Renal cortical epithelial cell (primary cell): ENCODE results near the gene PIGK. TPM values are rescaled to one million over a fixed set of nuclear protein-coding genes. Genes with fewer than 3 reads are reported as not detected.

Experiments
- DNase-seq: peaks from one replicate; pipeline ENCODE4 v3.0.0-alpha.2; 2011; ENCODE audit warnings: low read depth
- total RNA-seq: library from RNA; depleted of rRNA; stranded (reverse); fragments of >200 nt; gene quantifications from 2 replicates; pipeline ENCODE4 v1.2.3, GENCODE V29; 2014

PIGK gene
- total RNA-seq, 1 donor from 2014 or later = 57.2 TPM

DNA sequence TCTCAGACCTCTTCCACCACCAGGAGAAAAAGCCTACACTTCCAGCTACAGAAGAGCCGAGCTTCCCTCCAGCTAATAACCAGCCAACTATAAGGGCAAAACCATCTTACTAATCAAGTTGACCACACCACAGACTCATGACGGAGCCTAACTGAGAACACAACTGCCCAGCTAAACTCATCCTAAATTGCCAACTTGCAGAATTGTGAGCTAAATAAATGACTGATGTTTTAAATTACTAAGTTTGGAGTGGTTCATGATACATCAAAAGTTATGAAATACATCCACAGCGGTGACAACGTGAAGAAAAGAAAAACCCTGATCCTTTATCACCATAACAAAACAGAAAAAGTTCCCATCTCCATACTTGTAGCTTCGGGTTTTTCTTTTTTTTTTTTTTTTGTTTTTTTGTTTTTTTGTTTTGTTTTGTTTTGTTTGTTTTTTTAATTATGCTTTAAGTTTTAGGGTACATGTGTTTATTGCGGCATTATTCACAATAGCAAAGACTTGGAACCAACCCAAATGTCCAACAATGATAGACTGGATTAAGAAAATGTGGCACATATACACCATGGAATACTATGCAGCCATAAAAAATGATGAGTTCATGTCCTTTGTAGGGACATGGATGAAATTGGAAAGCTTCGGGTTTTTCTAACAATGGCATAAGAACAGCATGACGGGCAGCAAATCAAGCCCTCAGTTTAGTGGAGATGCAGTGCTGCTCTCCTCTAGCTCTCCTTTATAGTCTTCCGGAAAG, 122.6 kb downstream of the PIGK start:
- DNase-seq = no peak

GRCh38 chr1:77095236-77095635, 124.0 kb downstream of the PIGK start:
- DNase-seq = no peak

GRCh38 chr1:77089756-77090155, 129.5 kb downstream of the PIGK start:
- no peak for DNase-seq

- no peak for DNase-seq
These were observed 134.1 kb downstream of the PIGK start for GRCh38 chr1:77085109-77085508.

- DNase-seq = no peak
These were observed 134.8 kb downstream of the PIGK start for GRCh38 chr1:77084457-77084856.

DNA sequence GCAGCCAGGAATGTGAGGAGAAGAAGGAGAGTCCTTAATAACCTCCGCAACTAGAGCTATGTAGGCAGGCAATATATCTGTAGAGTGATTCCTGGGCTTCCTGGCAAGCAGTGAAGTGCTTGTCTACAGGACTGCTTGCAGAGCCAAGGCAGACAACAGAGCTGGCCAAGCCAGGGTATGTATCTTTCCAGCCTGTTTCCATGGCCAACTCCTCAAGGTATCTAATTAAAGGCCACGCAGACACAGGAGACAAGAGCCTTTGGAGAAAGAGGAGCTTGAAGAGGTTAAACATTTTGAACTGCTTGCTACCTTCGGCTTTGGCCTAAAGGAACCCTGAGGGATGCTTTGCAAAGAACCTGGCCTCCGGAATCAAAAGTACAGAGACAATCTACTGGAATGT, 137.4 kb downstream of the PIGK start:
- no peak for DNase-seq

DNA sequence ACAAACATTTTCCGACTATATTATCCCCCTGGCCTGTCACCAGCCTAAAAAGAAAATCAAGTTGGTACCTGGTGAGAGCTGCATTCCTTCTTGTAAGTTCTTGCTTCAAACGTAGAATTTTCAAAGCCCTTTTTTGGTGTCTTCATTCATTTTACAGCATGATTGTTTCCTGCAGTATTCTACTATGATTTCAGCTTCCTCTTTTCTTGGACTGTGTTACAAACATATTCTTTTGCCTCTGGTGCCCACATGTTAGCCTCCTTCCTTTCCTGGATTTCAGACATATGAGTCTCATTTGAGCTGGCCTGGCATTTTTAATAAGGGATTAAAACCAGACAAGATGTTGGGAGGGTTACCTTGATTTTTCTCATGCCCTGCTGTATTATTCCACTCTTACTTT, 142.5 kb downstream of the PIGK start:
- no peak for DNase-seq

DNA sequence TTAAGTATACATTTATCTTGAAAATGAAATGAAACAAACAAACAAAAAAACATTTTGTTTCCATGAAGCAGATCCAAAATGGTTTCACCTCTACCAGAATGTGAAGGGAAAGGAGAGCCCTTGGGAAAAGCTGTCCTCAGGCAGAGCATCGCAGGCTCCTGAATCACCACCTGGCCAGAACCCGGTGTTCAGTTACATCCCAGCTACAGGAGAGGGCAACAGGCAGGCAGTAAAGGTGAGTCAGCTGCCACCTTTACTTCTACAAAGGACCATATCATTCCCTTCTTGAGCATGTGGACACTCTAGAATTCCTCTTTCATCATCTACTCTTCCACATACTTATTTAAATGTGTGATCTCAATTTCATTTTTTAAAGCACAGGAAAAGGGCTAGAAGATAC, 151.2 kb downstream of the PIGK start:
- peak; percentile 3 for DNase-seq

DNA sequence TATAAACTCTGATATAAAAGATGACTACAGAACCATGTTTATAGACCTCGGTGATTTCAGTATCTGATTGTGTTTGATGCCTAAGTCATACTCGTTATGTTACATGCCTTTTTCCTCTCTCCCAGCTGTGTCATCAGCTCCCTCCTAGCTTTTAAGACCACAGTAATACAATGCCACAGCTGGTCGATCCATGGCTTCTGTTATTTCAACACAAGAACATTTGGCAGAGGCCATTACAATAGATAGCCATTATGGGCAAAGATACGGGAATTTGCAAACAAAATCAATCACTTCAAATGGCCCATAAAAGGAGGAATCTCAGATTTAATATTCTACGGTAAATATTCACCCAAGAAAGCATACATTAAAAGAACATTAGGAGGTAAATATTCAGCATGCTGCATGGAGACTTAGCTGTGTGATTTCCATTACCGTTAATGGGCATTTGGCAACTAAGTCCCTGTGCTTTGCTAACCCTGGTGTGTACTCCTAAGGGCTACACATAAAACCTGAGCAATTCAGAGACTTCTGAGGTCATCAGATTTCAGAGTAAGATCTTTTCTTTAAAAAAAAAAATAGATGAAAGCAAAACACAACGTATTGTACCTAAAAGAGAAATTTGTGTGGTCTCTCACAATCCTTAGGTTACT, 153.4 kb downstream of the PIGK start:
- no peak for DNase-seq

- DNase-seq = no peak
These were observed 155.0 kb downstream of the PIGK start for GRCh38 chr1:77064246-77064645.

DNA sequence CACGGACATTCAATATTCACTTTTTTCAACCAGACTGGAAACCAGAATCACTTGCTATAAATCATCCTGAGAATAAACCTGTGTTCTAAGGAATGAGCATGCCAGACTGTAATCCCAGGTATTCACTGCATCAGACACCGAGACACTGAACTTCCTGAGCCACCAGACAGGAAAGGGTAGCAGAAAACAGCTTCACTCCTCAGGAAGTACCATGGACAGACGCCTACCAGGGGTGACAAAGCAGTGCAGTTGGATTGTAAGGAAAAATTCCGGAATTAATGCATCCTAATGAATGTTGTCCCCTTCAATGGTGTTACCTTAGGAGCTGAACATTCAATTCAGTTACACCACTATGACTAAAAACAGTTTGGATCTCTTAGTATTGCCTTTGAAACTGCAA, 156.1 kb downstream of the PIGK start:
- peak; percentile 15 for DNase-seq

DNA sequence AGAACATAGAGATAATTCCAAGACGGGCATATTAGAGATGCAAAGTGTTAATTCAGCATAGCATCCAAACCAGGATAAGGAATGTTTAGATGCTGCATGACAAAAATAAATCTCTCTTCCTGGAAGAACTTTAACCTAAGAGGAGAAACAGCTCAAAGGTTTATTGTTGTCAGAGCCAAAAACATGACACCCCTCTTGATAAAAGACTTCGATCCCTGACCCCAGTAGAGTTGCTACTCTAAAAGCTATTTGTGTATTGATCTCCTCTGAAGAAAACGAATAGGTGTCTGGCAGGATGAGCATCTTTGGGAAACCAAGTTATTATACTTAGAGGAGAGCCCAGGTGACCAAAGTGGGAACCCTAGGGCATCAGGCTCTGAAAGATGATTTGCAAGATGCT, 158.1 kb downstream of the PIGK start:
- no peak for DNase-seq

GRCh38 chr1:77060000-77060399, 159.2 kb downstream of the PIGK start:
- DNase-seq = no peak

DNA sequence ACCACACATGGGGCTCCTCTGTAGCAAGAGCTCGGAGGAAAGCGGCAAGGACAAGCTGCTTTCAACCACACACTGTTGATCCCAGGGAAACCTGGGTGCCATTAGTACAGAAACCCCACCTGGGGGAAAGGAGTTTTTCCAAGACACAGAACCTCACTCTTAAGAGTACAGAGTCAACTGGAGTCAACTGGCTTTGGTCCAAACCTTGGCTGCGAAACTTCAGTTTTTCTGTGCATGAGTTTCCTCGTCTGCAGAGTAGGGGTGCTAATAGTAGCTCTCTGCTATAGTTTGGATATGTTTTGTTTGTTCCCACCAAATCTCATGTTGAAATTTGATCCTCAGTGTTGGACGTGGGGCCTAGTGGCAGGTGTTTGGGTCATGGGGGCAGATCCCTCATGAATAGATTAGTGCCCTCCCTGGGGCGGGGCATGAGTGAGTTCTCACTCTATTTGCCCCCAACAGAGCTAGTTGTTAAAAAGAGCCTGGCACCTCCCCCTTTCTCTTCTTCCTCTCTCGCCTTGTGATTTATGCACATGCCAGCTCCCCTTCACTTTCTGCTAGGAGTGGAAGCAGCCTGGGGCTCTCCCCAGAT, 161.1 kb downstream of the PIGK start:
- DNase-seq = no peak

DNA sequence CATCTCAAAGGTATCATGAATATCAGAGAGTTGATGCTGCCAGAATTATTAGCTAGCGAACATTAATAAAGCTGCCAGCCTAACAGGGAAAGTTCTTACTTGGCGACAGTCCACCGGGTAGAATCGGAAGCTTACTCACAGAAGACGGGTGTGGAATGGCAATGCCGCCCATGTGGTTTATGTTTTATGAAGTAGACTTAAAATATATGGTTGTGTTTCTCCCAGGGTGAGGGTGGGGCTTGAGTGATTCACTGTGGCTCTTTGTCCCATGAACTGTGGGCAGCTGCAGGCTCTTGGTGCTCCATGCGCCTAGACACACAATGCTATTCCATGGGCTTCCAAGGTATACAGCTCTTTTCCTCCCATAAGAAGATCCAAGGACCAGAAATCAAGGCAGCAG, 162.7 kb downstream of the PIGK start:
- DNase-seq = no peak

- DNase-seq = no peak
These were observed 167.8 kb downstream of the PIGK start for GRCh38 chr1:77051425-77051824.

DNA sequence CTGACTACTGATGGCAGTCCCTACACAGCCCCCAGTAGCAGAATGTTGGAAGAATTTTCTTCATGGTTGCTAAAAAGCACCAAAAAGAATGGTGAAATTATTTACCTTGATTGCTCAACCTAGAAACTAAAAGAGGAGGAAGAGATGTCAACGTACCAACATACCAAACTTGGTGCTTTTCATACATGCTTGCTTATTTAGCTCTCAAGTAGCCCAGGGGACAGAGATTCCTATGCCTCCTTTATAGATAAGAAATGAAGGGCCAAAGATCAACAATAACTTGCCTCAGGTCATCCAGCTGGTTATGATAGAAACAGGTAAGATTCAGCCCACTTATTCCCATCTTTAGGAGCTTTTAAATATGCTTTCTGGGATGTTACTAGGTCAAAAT, 170.6 kb downstream of the PIGK start:
- DNase-seq = no peak

GRCh38 chr1:77047978-77048614, 171.1 kb downstream of the PIGK start:
- DNase-seq = no peak

- no peak for DNase-seq
These were observed 171.7 kb downstream of the PIGK start for GRCh38 chr1:77047575-77047974.

- peak; percentile 16 for DNase-seq
These were observed 174.9 kb downstream of the PIGK start for GRCh38 chr1:77044133-77044849.

DNA sequence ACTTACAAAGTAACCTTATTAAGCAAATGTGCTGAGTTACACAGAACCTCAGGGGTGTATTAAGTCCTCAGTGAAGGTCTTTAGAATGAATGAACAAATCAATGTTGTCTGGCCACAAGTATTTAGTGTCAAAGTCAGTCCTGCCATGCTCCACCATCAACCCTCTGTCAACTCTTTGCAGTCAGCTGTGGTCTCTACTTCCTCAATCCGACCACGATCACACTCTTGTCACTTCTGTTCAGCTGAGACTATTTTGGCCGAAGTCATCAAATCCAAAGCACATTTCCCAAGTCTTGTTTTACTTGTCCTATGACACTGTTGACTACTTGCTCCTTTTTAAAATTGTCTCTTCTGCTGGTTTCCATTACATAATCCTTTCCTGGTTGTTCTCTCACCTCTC, 178.4 kb downstream of the PIGK start:
- DNase-seq = no peak

GRCh38 chr1:77039739-77040138, 179.5 kb downstream of the PIGK start:
- peak; percentile 97 for DNase-seq
